GM23338 (cell line): Measurements from ENCODE around the gene STAT4. TPM values are rescaled to one million over a fixed set of nuclear protein-coding genes. Genes with fewer than 3 reads are reported as not detected.

Source experiments
- ATAC-seq: fragments of 200-7000 bp; cut with Tn5 transposase; 3 replicates; pipeline ENCODE4 v1.9.1; 2020
- DNase-seq: peaks from one replicate; pipeline ENCODE4 v3.0.0-alpha.2; 2015; ENCODE audit warnings: low spot score
- H2AFZ ChIP-seq: fragments of 200-600 bp; sonication (generic); 2 replicates; pipeline ENCODE4 v1.8.0; 2016; ENCODE audit warnings: antibody characterized with exemption, mild to moderate bottlenecking, moderate library complexity
- H3F3A ChIP-seq: fragments of 200-600 bp; sonication (generic); replicated peaks from 2 replicates; pipeline ENCODE4 v1.8.0; 2017; ENCODE audit warnings: antibody characterized with exemption, mixed run types, low read depth
- H3K27ac ChIP-seq: fragments of 200-600 bp; sonication (generic); 2 replicates; pipeline ENCODE4 v1.6.1; 2016; ENCODE audit warnings: low read depth
- H3K27me3 ChIP-seq: fragments of 200-600 bp; sonication (generic); 2 replicates; pipeline ENCODE4 v1.8.0; 2016; ENCODE audit warnings: mild to moderate bottlenecking, mixed run types, moderate library complexity; ENCODE audit not compliant: insufficient read depth
- H3K36me3 ChIP-seq: fragments of 200-600 bp; sonication (generic); 2 replicates; pipeline ENCODE4 v1.8.0; 2016; ENCODE audit warnings: mild to moderate bottlenecking; ENCODE audit not compliant: insufficient read depth
- H3K4me1 ChIP-seq: fragments of 200-600 bp; sonication (generic); 2 replicates; pipeline ENCODE4 v1.8.0; 2016; ENCODE audit warnings: mild to moderate bottlenecking, moderate library complexity; ENCODE audit not compliant: insufficient read depth
- H3K4me2 ChIP-seq: fragments of 200-600 bp; sonication (generic); 2 replicates; pipeline ENCODE4 v1.7.1; 2017; ENCODE audit warnings: mixed run types
- H3K4me3 ChIP-seq: fragments of 200-600 bp; sonication (generic); 2 replicates; pipeline ENCODE4 v1.6.1; 2016; ENCODE audit warnings: mixed run types
- H3K79me2 ChIP-seq: fragments of 200-600 bp; sonication (generic); replicated peaks from 2 replicates; pipeline ENCODE4 v1.8.0; 2017; ENCODE audit warnings: mild to moderate bottlenecking; ENCODE audit not compliant: insufficient read depth
- H3K9me2 ChIP-seq: fragments of 200-600 bp; sonication (generic); 2 replicates; pipeline ENCODE4 v1.8.0; 2017; ENCODE audit not compliant: insufficient read depth
- H4K20me1 ChIP-seq: fragments of 200-600 bp; sonication (generic); replicated peaks from 2 replicates; pipeline ENCODE4 v1.8.0; 2017; ENCODE audit warnings: mild to moderate bottlenecking; ENCODE audit not compliant: insufficient read depth
- H3K27ac Mint-ChIP-seq: 2 replicates; pipeline ENCODE4 v1.8.0; 2020; ENCODE audit warnings: inconsistent platforms, mild to moderate bottlenecking, moderate library complexity, mixed read lengths
- H3K27me3 Mint-ChIP-seq: 3 replicates; pipeline ENCODE4 v1.8.0; 2022; ENCODE audit warnings: low read depth, mild to moderate bottlenecking, moderate library complexity, mixed read lengths, inconsistent platforms; ENCODE audit not compliant: insufficient read depth, poor library complexity
- H3K36me3 Mint-ChIP-seq: 3 replicates; pipeline ENCODE4 v1.8.0; 2021; ENCODE audit warnings: low read depth, mild to moderate bottlenecking, inconsistent platforms, moderate library complexity, mixed read lengths
- H3K4me1 Mint-ChIP-seq: 3 replicates; pipeline ENCODE4 v1.8.0; 2020; ENCODE audit warnings: mild to moderate bottlenecking, inconsistent platforms, mixed read lengths
- H3K4me3 Mint-ChIP-seq: 3 replicates; pipeline ENCODE4 v1.8.0; 2021; ENCODE audit warnings: moderate library complexity, mild to moderate bottlenecking, inconsistent platforms, mixed read lengths
- H3K9me3 Mint-ChIP-seq: 3 replicates; pipeline ENCODE4 v1.8.0; 2020; ENCODE audit warnings: moderate library complexity, mild to moderate bottlenecking, inconsistent platforms, mixed read lengths
- CREB1 ChIP-seq: fragments of 250-450 bp; sonication (Bioruptor Pico); IDR thresholded peaks from 2 replicates; pipeline ENCODE4 v1.5.0; 2020; ENCODE audit warnings: low read depth, mild to moderate bottlenecking, moderate library complexity
- EZH2 ChIP-seq: fragments of 200-600 bp; sonication (generic); IDR thresholded peaks from one replicate; pipeline ENCODE4 v1.8.0; 2017; ENCODE audit warnings: antibody characterized with exemption, mild to moderate bottlenecking, low read depth; ENCODE audit not compliant: unreplicated experiment
- EZH2phosphoT487 ChIP-seq: fragments of 200-600 bp; sonication (generic); IDR thresholded peaks from one replicate; pipeline ENCODE4 v1.8.1; 2018; ENCODE audit warnings: antibody characterized with exemption; ENCODE audit not compliant: unreplicated experiment
- JUNB ChIP-seq: IDR thresholded peaks from one replicate; pipeline ENCODE4 v1.6.1; 2016; ENCODE audit warnings: antibody characterized with exemption; ENCODE audit not compliant: unreplicated experiment
- NANOG ChIP-seq: IDR thresholded peaks from 2 replicates; pipeline ENCODE4 v1.6.1; 2016; ENCODE audit warnings: antibody characterized with exemption, borderline replicate concordance
- STAT1 ChIP-seq: IDR thresholded peaks from one replicate; pipeline ENCODE4 v1.6.1; 2016; ENCODE audit warnings: antibody characterized with exemption; ENCODE audit not compliant: unreplicated experiment
- ZNF114 ChIP-seq: fragments of 250-450 bp; sonication (Bioruptor Pico); IDR thresholded peaks from 2 replicates; pipeline ENCODE4 v1.5.0; 2020; ENCODE audit warnings: mild to moderate bottlenecking, moderate library complexity
- ZNF331 ChIP-seq: fragments of 250-450 bp; sonication (Bioruptor Pico); IDR thresholded peaks from 2 replicates; pipeline ENCODE4 v1.5.0; 2020; ENCODE audit warnings: low read depth, mild to moderate bottlenecking, moderate library complexity
- ZNF462 ChIP-seq: fragments of 250-450 bp; sonication (Bioruptor Pico); IDR thresholded peaks from 2 replicates; pipeline ENCODE4 v1.5.0; 2020; ENCODE audit warnings: mild to moderate bottlenecking, moderate library complexity
- polyA plus RNA-seq: library from polyadenylated mRNA; unstranded; fragments of >200 nt; fragmentation: Nextera tagmentation; extraction: Ambion mirVana; gene quantifications from 2 replicates; pipeline ENCODE4 v1.2.1, GENCODE V29; 2016
- total RNA-seq: library from RNA; depleted of rRNA; stranded (reverse); fragments of >200 nt; shearing (Covaris generic); gene quantifications from 2 replicates; pipeline ENCODE4 v1.2.3, GENCODE V29; 2014
- TF ChIP-seq, protein P1 (sequence below): IDR thresholded peaks from one replicate; pipeline ENCODE4 v1.6.1; 2018; ENCODE audit warnings: antibody characterized with exemption; ENCODE audit not compliant: unreplicated experiment
- TF ChIP-seq, protein P2 (sequence below), 2 experiments: fragments of 200-600 bp in 1 of 2; sonication (generic) in 1 of 2; conservative IDR thresholded peaks; 2 replicates each; pipeline versions ENCODE4 v1.5.1 to v1.6.1; 2016 to 2017; ENCODE audit warnings: antibody characterized with exemption in 2 of 2, low read depth in 2 of 2, mild to moderate bottlenecking in 2 of 2, moderate library complexity in 1 of 2

Gene STAT4
- total and polyA plus RNA-seq, 2 experiments from 2014 or later = 0.52 to 0.86 TPM

DNA sequence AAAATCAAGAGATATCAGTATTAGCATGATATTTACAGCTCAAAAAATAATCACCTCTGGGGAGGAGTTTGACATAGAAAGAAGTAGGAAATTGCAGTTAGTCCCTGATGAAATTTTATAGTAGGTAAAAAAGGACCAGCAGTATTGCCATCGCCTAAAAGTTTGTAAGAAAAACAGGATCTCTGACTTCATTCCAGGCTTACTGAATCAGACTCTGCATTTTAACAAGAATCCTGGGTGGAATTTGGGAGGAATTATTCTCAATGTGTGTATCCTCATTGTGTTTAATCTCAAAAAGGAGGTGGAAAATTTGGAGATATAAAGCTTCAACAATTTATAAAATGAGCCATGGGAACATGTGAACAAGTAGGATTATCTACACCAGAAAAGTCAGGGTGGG lies 105.7 kb downstream of the STAT4 start:
- H4K20me1 ChIP-seq = no peaks in the 10 kb centered on the region
- DNase-seq (no peak), ATAC-seq (no peak)
- H3K27ac Mint-ChIP-seq = no peak overlapping the region
- H3K27ac ChIP-seq = no peak overlapping the region
- H3K36me3 ChIP-seq = no peaks in the 10 kb centered on the region
- peaks cover 18% of the 10 kb centered on the region for H3K4me1 Mint-ChIP-seq
- peaks cover 4% of the 10 kb centered on the region; the same call in 1 of the 2 replicates for H3K4me1 ChIP-seq
- no peak overlapping the region for H3K4me3 Mint-ChIP-seq
- no peak overlapping the region for H3K4me3 ChIP-seq
- no peaks in the 10 kb centered on the region for H3F3A ChIP-seq
- no peaks in the 10 kb centered on the region for H3K9me3 Mint-ChIP-seq
- peaks cover 3% of the 10 kb centered on the region for H3K27me3 Mint-ChIP-seq
- no peaks in the 10 kb centered on the region for H3K36me3 Mint-ChIP-seq
- TF ChIP-seq ZNF114 (CRISPR knock-in tag) (no peak), ZNF462 (no peak), EZH2phosphoT487 (no peak), EZH2 (no peak), STAT1 (no peak), CREB1 (no peak), ZNF331 (CRISPR knock-in tag) (no peak), JUNB (no peak), NANOG (no peak)
- TF ChIP-seq, protein P1, sequence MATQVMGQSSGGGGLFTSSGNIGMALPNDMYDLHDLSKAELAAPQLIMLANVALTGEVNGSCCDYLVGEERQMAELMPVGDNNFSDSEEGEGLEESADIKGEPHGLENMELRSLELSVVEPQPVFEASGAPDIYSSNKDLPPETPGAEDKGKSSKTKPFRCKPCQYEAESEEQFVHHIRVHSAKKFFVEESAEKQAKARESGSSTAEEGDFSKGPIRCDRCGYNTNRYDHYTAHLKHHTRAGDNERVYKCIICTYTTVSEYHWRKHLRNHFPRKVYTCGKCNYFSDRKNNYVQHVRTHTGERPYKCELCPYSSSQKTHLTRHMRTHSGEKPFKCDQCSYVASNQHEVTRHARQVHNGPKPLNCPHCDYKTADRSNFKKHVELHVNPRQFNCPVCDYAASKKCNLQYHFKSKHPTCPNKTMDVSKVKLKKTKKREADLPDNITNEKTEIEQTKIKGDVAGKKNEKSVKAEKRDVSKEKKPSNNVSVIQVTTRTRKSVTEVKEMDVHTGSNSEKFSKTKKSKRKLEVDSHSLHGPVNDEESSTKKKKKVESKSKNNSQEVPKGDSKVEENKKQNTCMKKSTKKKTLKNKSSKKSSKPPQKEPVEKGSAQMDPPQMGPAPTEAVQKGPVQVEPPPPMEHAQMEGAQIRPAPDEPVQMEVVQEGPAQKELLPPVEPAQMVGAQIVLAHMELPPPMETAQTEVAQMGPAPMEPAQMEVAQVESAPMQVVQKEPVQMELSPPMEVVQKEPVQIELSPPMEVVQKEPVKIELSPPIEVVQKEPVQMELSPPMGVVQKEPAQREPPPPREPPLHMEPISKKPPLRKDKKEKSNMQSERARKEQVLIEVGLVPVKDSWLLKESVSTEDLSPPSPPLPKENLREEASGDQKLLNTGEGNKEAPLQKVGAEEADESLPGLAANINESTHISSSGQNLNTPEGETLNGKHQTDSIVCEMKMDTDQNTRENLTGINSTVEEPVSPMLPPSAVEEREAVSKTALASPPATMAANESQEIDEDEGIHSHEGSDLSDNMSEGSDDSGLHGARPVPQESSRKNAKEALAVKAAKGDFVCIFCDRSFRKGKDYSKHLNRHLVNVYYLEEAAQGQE = no peak
- TF ChIP-seq, protein P2, sequence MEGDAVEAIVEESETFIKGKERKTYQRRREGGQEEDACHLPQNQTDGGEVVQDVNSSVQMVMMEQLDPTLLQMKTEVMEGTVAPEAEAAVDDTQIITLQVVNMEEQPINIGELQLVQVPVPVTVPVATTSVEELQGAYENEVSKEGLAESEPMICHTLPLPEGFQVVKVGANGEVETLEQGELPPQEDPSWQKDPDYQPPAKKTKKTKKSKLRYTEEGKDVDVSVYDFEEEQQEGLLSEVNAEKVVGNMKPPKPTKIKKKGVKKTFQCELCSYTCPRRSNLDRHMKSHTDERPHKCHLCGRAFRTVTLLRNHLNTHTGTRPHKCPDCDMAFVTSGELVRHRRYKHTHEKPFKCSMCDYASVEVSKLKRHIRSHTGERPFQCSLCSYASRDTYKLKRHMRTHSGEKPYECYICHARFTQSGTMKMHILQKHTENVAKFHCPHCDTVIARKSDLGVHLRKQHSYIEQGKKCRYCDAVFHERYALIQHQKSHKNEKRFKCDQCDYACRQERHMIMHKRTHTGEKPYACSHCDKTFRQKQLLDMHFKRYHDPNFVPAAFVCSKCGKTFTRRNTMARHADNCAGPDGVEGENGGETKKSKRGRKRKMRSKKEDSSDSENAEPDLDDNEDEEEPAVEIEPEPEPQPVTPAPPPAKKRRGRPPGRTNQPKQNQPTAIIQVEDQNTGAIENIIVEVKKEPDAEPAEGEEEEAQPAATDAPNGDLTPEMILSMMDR (conservative IDR thresholded peaks at IDR 0.05; ENCODE audit: low read depth in 2 of 2) = no peak
- H3K27me3 ChIP-seq = no peaks in the 10 kb centered on the region
- H3K9me2 ChIP-seq = peaks cover 16% of the 10 kb centered on the region; the same call in 1 of the 2 replicates
- no peak overlapping the region for H2AFZ ChIP-seq
- no peak overlapping the region for H3K4me2 ChIP-seq
- no peaks in the 10 kb centered on the region for H3K79me2 ChIP-seq
